Stimulated activated naive CD4-positive, alpha-beta T cell treated with Interleukin-2 at 50 U/mL for 16 hours (primary cell): Measurements from ENCODE around the gene FRMPD4.

Experiments used
- DNase-seq: peaks from one replicate; lab custom pipeline; 2025; lab: John Stamatoyannopoulos, UW

Gene FRMPD4

GRCh38 chrX:12366440-12366839 is 228.2 kb downstream of the FRMPD4 start:
- DNase-seq: no peak

- no peak for DNase-seq
Observed at GRCh38 chrX:12367254-12367653, 229.0 kb downstream of the FRMPD4 start.

GRCh38 chrX:12370497-12370986 is 232.3 kb downstream of the FRMPD4 start:
- DNase-seq: no peak

- DNase-seq: no peak
Observed at GRCh38 chrX:12372111-12372510, 233.8 kb downstream of the FRMPD4 start.

- DNase-seq: no peak
Observed at GRCh38 chrX:12374286-12374685, 236.0 kb downstream of the FRMPD4 start.

GRCh38 chrX:12378253-12378652 is 240.0 kb downstream of the FRMPD4 start:
- DNase-seq: no peak

- no peak for DNase-seq
Observed at GRCh38 chrX:12378706-12379105, 240.4 kb downstream of the FRMPD4 start.

- no peak for DNase-seq
Observed at GRCh38 chrX:12379671-12380070, 241.4 kb downstream of the FRMPD4 start.

- DNase-seq: no peak
Observed at GRCh38 chrX:12383196-12383595, 244.9 kb downstream of the FRMPD4 start.

- no peak for DNase-seq
Observed at GRCh38 chrX:12390301-12390700, 252.0 kb downstream of the FRMPD4 start.

- DNase-seq: no peak
Observed at GRCh38 chrX:12396584-12396983, 258.3 kb downstream of the FRMPD4 start.

- DNase-seq: no peak
Observed at GRCh38 chrX:12400218-12400617, 261.9 kb downstream of the FRMPD4 start.

GRCh38 chrX:12401252-12401651 is 263.0 kb downstream of the FRMPD4 start:
- no peak for DNase-seq

GRCh38 chrX:12403474-12404082 is 265.3 kb downstream of the FRMPD4 start:
- DNase-seq: no peak

GRCh38 chrX:12405306-12405705 is 267.0 kb downstream of the FRMPD4 start:
- no peak for DNase-seq

GRCh38 chrX:12410523-12410922 is 272.2 kb downstream of the FRMPD4 start:
- DNase-seq: no peak

- DNase-seq: no peak
Observed at GRCh38 chrX:12411831-12412230, 273.6 kb downstream of the FRMPD4 start.

- DNase-seq: no peak
Observed at GRCh38 chrX:12412561-12412960, 274.3 kb downstream of the FRMPD4 start.

- DNase-seq: no peak
Observed at GRCh38 chrX:12419591-12419990, 281.3 kb downstream of the FRMPD4 start.

- DNase-seq: no peak
Observed at GRCh38 chrX:12421918-12422317, 283.6 kb downstream of the FRMPD4 start.

GRCh38 chrX:12423346-12423745 is 285.1 kb downstream of the FRMPD4 start:
- DNase-seq: no peak

GRCh38 chrX:12425496-12425895 is 287.2 kb downstream of the FRMPD4 start:
- DNase-seq: no peak

GRCh38 chrX:12426420-12426819 is 288.1 kb downstream of the FRMPD4 start:
- DNase-seq: no peak

- no peak for DNase-seq
Observed at GRCh38 chrX:12434493-12434892, 296.2 kb downstream of the FRMPD4 start.
